HL-60/S4 treated with retinoic acid at 250 ng/mL for 4 days and 3 days (cell line): ENCODE measurements around the gene APC2.
"Not testable (repeated sequence)": the region's sequence is repeated elsewhere in the genome, so short reads cannot be mapped to it uniquely, and the experiment has no call there.

ENCODE experiments used
- in situ Hi-C: fragments of 300-500 bp; cut with MboI; formaldehyde crosslinking; loops from 2 replicates; pipeline ENCODE4 v1.7.0; 2022; ENCODE audit warnings: low sequenced_read_pairs

The APC2 gene

DNA sequence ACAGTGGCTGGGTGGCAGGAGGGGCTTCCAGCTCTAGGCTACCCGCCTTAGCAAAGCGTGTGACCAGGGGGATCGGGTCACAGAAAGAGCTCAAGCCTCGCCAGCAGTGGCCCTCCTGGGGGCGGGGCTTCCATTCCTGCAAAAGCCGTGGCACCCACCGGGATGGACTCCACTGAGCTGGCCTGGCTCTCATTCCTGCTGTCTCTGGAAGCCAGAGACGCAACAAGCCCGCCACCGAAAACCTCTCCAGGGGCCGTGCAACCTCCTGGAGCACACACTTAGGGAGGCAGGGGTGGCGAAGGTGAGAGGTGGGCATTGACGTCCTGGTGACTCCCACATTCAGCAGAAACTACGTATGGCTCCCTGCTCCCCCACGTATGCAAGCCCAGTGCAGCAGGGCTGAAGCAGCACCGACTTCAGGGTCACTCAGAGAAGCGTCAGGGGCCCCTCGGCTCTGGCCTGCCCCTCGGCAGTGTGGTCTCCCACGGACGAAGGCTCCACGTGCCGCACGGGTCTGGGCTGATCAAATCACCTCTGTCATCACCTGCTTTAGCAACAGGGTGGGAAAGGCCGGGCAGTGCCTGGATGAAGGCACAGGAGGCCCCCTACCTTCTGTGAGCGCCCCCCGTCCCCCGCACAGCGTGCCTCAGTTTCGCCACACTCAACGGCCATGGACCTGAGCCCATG lies 26.0 kb downstream of the APC2 start:
- in situ Hi-C loops, result no loop called here

GRCh38 chr19:1477056-1477455 lies 27.1 kb downstream of the APC2 start:
- in situ Hi-C loops, result not testable (repeated sequence)

GRCh38 chr19:1478934-1479707 lies 29.2 kb downstream of the APC2 start, which contains the start of gene C19orf25:
Gene C19orf25 (minus strand): TSS chr19:1479215. CDS start chr19:1478903, 312 bp downstream.
- in situ Hi-C loops, result no loop called here

DNA sequence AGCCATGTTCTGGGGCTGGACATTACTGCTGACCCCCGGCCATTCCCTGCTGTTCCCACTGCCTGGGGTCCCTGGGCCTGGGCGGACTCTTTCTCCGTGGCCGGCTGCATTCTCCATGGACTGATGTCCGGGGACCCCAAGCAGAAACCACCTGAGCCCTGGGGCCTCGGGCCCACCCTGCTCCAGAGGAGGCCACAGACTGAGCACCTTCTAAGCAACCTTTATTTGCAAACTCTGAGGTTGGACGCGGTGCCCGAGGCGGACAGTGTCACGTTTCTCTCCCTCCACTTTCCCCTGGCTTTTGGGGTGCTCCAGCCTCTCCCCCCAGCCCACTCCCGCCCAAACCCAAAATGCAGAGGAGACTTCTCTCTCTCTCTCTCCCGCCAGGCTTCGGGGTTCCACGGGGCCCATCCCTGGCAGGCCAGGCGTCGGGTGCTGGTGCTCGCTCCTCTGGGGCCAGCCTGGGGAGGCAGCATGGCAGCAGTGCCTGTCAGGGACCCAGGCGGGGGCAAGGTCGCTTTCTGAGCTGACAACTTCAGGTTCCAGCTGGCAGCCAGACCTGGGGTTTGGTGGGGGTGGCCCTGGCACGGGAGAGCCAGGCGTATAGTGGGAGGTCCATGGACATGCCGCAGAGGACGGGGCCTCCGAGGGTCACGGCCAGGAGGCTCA lies 31.4 kb downstream of the APC2 start:
- in situ Hi-C loops, result no loop called here

DNA sequence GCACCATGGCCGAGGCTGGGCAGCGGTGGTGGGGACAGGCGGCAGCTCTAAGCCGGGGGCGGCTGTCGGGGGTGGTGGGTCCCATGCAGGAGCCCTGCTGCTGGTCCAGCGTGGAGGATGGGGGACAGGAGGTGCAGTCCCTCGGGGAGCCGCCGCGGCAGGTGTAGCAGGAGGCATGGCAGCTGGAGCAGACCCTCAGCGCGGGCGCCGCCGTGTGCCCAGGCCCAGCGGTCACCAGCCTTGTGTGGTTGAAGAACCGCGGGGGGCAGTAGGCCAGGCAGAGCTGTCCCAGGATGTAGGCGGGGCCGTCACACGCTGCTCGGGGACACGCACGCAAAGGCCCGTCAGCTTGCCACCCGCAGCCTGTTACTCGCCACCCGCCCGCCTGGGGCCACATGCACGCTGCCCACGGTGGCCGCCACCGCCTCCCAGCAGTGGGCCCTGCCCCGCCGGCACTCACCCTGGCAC lies 32.0 kb downstream of the APC2 start:
- in situ Hi-C loops, result no loop called here

- in situ Hi-C loops, result no loop called here
Measured at GRCh38 chr19:1482361-1483130, 32.6 kb downstream of the APC2 start.

GRCh38 chr19:1483131-1483978 lies 33.4 kb downstream of the APC2 start:
- in situ Hi-C loops, result no loop called here

- in situ Hi-C loops, result no loop called here
Measured at GRCh38 chr19:1483979-1484428, 34.1 kb downstream of the APC2 start.

DNA sequence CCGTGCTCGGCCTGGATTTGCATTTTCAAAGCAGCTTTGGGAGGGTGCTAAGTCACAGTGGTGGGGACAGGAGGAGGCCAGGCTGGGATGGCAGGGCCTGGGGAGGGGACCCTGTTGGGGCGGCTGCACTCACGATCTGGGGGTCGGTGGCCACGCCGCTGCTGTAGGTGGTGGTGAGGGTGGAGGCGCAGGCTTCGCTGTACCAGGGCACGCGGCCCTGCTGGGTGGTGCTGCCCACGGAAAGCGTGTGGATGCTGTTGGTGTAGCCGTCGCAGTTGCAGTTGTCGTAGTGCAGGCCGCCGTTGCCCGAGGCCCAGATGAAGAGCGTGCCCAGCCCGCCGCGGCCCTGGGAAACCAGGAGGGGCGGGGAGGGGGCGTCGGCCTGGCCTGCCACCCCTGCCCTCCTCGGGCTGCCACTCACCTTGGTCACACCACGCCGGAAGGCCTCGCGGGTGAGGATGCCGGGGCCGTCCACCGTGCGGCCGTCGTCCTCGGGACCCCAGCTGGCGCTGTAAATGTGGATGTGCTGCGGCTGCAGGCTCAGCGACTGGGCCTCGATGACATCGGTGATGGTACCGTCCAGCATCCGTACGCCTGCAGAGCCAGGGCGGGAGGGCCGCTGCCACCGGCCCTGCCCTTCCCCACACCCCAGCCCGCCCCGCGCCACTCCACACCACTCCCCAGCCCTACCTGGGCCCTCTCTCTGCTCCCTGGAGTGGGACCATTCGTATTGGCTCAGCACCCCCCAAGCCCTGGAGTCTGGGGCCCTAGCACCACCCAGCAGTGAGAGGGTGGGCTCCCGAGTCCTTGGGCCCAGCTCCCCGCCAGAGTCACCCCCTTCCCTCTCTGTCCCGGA lies 37.0 kb downstream of the APC2 start:
- in situ Hi-C loops, result no loop called here

GRCh38 chr19:1487576-1488281 lies 37.8 kb downstream of the APC2 start:
- in situ Hi-C loops, result no loop called here

DNA sequence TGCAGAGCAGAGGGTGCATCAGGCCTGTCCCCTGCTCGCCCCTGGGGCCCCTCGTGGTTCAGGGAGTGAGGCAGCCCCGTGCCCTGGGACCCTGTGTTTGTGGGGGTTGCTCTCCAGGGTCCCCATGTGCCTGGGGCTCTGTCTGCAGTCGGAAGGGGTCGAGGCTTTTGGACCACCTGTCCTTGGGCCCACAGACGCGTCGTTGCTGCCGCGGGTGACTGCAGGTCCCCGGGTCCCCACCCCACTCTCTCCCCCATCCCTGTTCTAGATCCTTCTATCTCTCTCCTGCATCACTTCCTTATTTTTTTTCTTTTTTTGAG lies 38.3 kb downstream of the APC2 start:
- in situ Hi-C loops, result no loop called here

- in situ Hi-C loops, result no loop called here
Measured at GRCh38 chr19:1489463-1490310, 39.8 kb downstream of the APC2 start.

- in situ Hi-C loops, result no loop called here
Measured at GRCh38 chr19:1490311-1491113, 40.6 kb downstream of the APC2 start, which contains the start of gene PCSK4. Gene PCSK4 (minus strand): TSS chr19:1490350. CDS start chr19:1490346, 4 bp downstream.

DNA sequence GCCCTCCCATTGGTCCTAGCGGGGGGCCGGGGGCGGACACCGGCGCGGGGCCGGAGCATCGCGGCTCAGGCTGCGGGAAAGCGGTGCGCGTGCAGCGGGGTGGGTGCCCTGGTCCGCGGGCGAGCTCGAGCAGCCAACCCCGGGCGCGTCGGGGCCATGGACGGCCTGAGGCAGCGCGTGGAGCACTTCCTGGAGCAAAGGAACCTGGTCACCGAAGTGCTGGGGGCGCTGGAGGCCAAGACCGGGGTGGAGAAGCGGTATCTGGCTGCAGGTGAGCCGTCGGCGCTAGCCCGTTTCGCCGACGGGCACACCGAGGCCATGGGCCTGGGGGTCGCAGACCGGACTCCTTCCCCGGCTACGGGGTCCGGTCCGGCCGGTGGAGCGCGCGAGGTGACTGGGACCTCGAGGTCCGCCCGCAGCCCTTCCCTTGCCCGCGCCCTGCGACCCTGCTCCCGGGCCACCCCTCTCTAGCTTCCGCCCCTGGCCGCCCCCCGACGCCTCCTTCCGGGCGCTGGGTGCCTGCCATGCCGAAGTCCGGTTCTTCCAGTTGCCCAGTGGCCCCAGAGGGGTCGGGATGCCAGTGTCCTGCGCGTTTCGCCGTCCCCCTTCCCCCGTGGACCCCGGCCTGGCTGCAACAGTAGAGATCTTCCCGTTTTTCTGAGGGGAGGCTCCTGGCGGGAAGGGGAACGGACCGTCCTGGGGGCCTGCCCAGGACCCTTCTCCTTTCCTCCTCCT lies 41.4 kb downstream of the APC2 start, which contains the start of gene REEP6:
Gene REEP6 (plus strand): TSS at position 68 of the 735 bp plus-strand sequence. CDS start 89 bp downstream, at position 157.
- in situ Hi-C loops, result no loop called here

DNA sequence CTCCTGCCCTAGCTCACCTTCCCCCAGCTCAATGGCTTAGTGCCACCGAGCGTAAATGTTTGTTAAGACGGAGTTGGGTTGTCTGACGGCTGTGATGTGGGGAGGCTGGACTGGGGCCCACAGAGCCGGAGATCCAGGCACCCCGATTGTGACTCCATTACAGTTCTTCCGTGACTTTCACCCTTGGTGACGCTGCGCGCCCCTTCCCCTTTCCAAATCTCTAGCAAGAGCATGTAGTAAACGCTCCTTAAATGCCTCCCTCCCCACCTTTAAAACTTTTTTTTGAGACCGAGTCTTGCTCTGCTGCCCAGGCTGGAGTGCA lies 41.9 kb downstream of the APC2 start:
- in situ Hi-C loops, result no loop called here

DNA sequence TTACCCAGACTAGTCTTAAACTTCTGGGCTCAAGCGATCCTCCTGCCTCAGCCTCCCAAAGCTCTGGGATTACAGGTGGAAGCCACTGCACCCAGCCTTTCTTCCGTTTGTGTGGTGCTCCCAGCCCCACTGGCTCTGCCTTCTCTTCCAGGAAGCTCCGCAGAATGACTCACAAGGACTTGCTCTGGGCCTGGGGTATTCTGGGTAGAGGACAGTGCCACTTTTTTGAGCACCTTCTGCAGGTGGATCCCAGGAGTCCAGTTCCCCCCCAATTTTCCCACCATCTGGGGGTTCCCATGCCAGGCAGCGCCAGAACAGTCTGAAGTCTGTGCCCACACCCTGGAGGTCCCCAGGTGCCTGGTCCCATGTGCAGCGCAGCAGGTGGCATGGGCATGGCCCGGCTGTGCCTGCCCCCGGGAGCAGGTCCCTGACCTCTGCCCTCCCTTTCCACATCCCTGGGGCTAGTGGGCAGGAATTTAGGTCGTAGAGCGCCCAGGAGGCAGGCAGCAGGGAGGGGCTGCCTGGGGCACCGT lies 42.6 kb downstream of the APC2 start:
- in situ Hi-C loops, result no loop called here
